Trophoblast cell (in vitro differentiated cells and primary cell): ENCODE results near the gene YES1.

Experiments used
- DNase-seq, 2 donors: peaks; one replicate each; pipeline ENCODE4 v3.0.0-alpha.2; 2016
- H2AFZ ChIP-seq: 2 replicates; pipeline ENCODE4 v1.6.1; 2013; ENCODE audit warnings: low read length, moderate library complexity, mild to moderate bottlenecking; ENCODE audit not compliant: insufficient read depth, poor library complexity
- H2AK5ac ChIP-seq: 2 replicates; pipeline ENCODE4 v1.6.1; 2013; ENCODE audit warnings: mild to moderate bottlenecking, low read length
- H2BK120ac ChIP-seq: 2 replicates; pipeline ENCODE4 v1.6.1; 2013; ENCODE audit warnings: low read length, mild to moderate bottlenecking, moderate library complexity; ENCODE audit not compliant: insufficient read depth, poor library complexity
- H2BK12ac ChIP-seq: 2 replicates; pipeline ENCODE4 v1.6.1; 2013; ENCODE audit warnings: mild to moderate bottlenecking, low read length, moderate library complexity
- H2BK5ac ChIP-seq: 2 replicates; pipeline ENCODE4 v1.6.1; 2013; ENCODE audit warnings: low read length, low read depth, moderate library complexity, mild to moderate bottlenecking; ENCODE audit not compliant: poor library complexity
- H3K14ac ChIP-seq: 2 replicates; pipeline ENCODE4 v1.6.1; 2013; ENCODE audit warnings: mild to moderate bottlenecking, low read length
- H3K18ac ChIP-seq: 2 replicates; pipeline ENCODE4 v1.6.1; 2013; ENCODE audit warnings: mild to moderate bottlenecking, low read length
- H3K23ac ChIP-seq: 2 replicates; pipeline ENCODE4 v1.6.1; 2013; ENCODE audit warnings: low read length
- H3K27ac ChIP-seq: 2 replicates; pipeline ENCODE4 v1.5.1; 2013; ENCODE audit warnings: low read depth, mild to moderate bottlenecking, inconsistent platforms, low read length, moderate library complexity
- H3K27me3 ChIP-seq: 2 replicates; pipeline ENCODE4 v1.6.1; 2013; ENCODE audit warnings: inconsistent platforms, mild to moderate bottlenecking, low read length, moderate library complexity; ENCODE audit not compliant: insufficient read depth
- H3K36me3 ChIP-seq, 2 experiments: 1 replicate in 1 of 2; 2 replicates in 1 of 2; pipeline ENCODE4 v1.6.1; 2013; ENCODE audit warnings: low read length in 2 of 2, mild to moderate bottlenecking in 2 of 2, moderate library complexity in 1 of 2; ENCODE audit not compliant: insufficient read depth in 2 of 2, control insufficient read depth in 1 of 2
- H3K4ac ChIP-seq: 2 replicates; pipeline ENCODE4 v1.6.1; 2013; ENCODE audit warnings: low read depth, mild to moderate bottlenecking, low read length, moderate library complexity
- H3K4me1 ChIP-seq, 2 experiments: 1 replicate in 1 of 2; 2 replicates in 1 of 2; pipeline ENCODE4 v1.6.1; 2013; ENCODE audit warnings: low read length in 2 of 2, mild to moderate bottlenecking in 2 of 2, moderate library complexity in 1 of 2; ENCODE audit not compliant: insufficient read depth in 2 of 2, control insufficient read depth in 1 of 2
- H3K4me2 ChIP-seq: 2 replicates; pipeline ENCODE4 v1.6.1; 2013; ENCODE audit warnings: inconsistent platforms, mild to moderate bottlenecking, low read length, moderate library complexity
- H3K4me3 ChIP-seq: 2 replicates; pipeline ENCODE4 v1.5.1; 2013; ENCODE audit warnings: mild to moderate bottlenecking, low read depth, low read length, inconsistent platforms
- H3K79me1 ChIP-seq: one replicate; pipeline ENCODE4 v1.6.1; 2013; ENCODE audit warnings: low read length
- H3K79me2 ChIP-seq: 2 replicates; pipeline ENCODE4 v1.6.1; 2013; ENCODE audit warnings: low read length, mild to moderate bottlenecking; ENCODE audit not compliant: control insufficient read depth, insufficient read depth, poor library complexity
- H3K9ac ChIP-seq: 2 replicates; pipeline ENCODE4 v1.6.1; 2013; ENCODE audit warnings: mild to moderate bottlenecking, low read length
- H3K9me3 ChIP-seq: 2 replicates; pipeline ENCODE4 v1.6.1; 2013; ENCODE audit warnings: low read depth, mild to moderate bottlenecking, control low read depth, inconsistent platforms, low read length; ENCODE audit not compliant: insufficient read depth
- H4K12ac ChIP-seq: 2 replicates; pipeline ENCODE4 v1.6.1; 2013; ENCODE audit warnings: low read depth, mild to moderate bottlenecking, low read length, moderate library complexity
- H4K8ac ChIP-seq: 2 replicates; pipeline ENCODE4 v1.6.1; 2013; ENCODE audit warnings: low read depth, mild to moderate bottlenecking, low read length, moderate library complexity
- H4K91ac ChIP-seq: one replicate; pipeline ENCODE4 v1.6.1; 2013; ENCODE audit warnings: low read depth, mild to moderate bottlenecking, low read length, moderate library complexity
- WGBS: extraction: QIAGEN DNeasy Blood & Tissue Kit; methylation state at CpG from one replicate; pipeline ENCODE4 v1.1.7; 2013; ENCODE audit warnings: missing lambda C conversion rate; ENCODE audit not compliant: insufficient read length, insufficient coverage; ENCODE audit errors: extremely low coverage; 5-methylcytosine and 5-hydroxymethylcytosine counted together

Gene YES1

GRCh38 chr18:814300-815084 lies 2.5 kb upstream of the YES1 start:
- no CpG with 5 or more reads among the region's 4 CpGs for WGBS
- no peaks in the 10 kb centered on the region for H3K27me3 ChIP-seq
- H2AK5ac ChIP-seq: no peak overlapping the region
- H3K4ac ChIP-seq: no peak overlapping the region
- no peaks in the 10 kb centered on the region for H3K9me3 ChIP-seq
- no peaks in the 10 kb centered on the region for H3K36me3 ChIP-seq
- no peak overlapping the region for H3K18ac ChIP-seq
- H3K9ac ChIP-seq: no peak overlapping the region
- H3K23ac ChIP-seq: no peak overlapping the region
- H2BK5ac ChIP-seq: no peak overlapping the region
- no peak overlapping the region for H4K12ac ChIP-seq
- no peak for DNase-seq
- H3K27ac ChIP-seq: no peak overlapping the region
- no peak overlapping the region for H2BK120ac ChIP-seq
- no peak overlapping the region for H3K4me3 ChIP-seq
- H2AFZ ChIP-seq: no peak overlapping the region
- no peak overlapping the region for H4K91ac ChIP-seq
- H2BK12ac ChIP-seq: no peak overlapping the region
- no peak overlapping the region for H3K4me2 ChIP-seq
- H4K8ac ChIP-seq: no peak overlapping the region
- H3K4me1 ChIP-seq: peaks cover 3% of the 10 kb centered on the region in 2 experiments
- H3K79me1 ChIP-seq: peaks cover 17% of the 10 kb centered on the region
- H3K79me2 ChIP-seq: peaks cover 8% of the 10 kb centered on the region
- no peak overlapping the region for H3K14ac ChIP-seq

GRCh38 chr18:813172-814071 lies 1.4 kb upstream of the YES1 start:
- Histone ChIP-seq H4K91ac (peak overlapping the region; percentile 88), H3K9me3 (no peaks in the 10 kb centered on the region), H4K12ac (peak overlapping the region; percentile 92), H3K79me2 (peaks cover 10% of the 10 kb centered on the region), H2BK120ac (no peak overlapping the region), H2BK5ac (no peak overlapping the region), H4K8ac (peak overlapping the region; percentile 96), H3K36me3 (no peaks in the 10 kb centered on the region), H3K4me1 (peaks cover 3 to 5% of the 10 kb centered on the region in 2 experiments), H3K9ac (peak overlapping the region; percentile 31), H2AK5ac (no peak overlapping the region), H3K14ac (peak overlapping the region; percentile 78), H3K18ac (no peak overlapping the region), H3K27ac (peak overlapping the region; percentile 88), H2AFZ (peak overlapping the region; percentile 42), H3K4me3 (peak overlapping the region; percentile 99), H3K4ac (no peak overlapping the region), H2BK12ac (no peak overlapping the region), H3K4me2 (peak overlapping the region; percentile 76), H3K23ac (no peak overlapping the region), H3K79me1 (peaks cover 17% of the 10 kb centered on the region), H3K27me3 (no peaks in the 10 kb centered on the region)
- WGBS: no CpG with 5 or more reads among the region's 18 CpGs
- DNase-seq: peak in 1 of 2 donors; percentile 66

- Histone ChIP-seq H3K9me3 (no peaks in the 10 kb centered on the region), H2BK12ac (peak overlapping the region; percentile 59), H4K91ac (peak overlapping the region; percentile 88), H2BK5ac (peak overlapping the region; percentile 74), H4K12ac (peak overlapping the region; percentile 92), H3K4me1 (peaks cover 3 to 7% of the 10 kb centered on the region in 2 experiments), H3K79me2 (peaks cover 13% of the 10 kb centered on the region), H2BK120ac (peak overlapping the region; percentile 94), H3K79me1 (peaks cover 17% of the 10 kb centered on the region), H3K27me3 (no peaks in the 10 kb centered on the region), H3K23ac (no peak overlapping the region), H2AFZ (peak overlapping the region; percentile 42), H4K8ac (peak overlapping the region; percentile 96), H3K36me3 (no peaks in the 10 kb centered on the region), H3K4ac (peak overlapping the region; percentile 65), H2AK5ac (peak overlapping the region; percentile 10), H3K9ac (peak overlapping the region; percentile 72), H3K4me2 (peak overlapping the region; percentile 76), H3K4me3 (peak overlapping the region; percentile 99), H3K27ac (peak overlapping the region; percentile 88), H3K14ac (peak overlapping the region; percentile 78), H3K18ac (peak overlapping the region; percentile 64)
- DNase-seq: peak; percentile 70 to 89
- no CpG with 5 or more reads among the region's 66 CpGs for WGBS
These were observed 532 bp upstream of the YES1 start for GRCh38 chr18:812376-813171.
